ENCODE data around the gene XPC.
"Not testable (repeated sequence)": the region's sequence is repeated elsewhere in the genome, so short reads cannot be mapped to it uniquely, and the experiment has no call there.

DNA sequence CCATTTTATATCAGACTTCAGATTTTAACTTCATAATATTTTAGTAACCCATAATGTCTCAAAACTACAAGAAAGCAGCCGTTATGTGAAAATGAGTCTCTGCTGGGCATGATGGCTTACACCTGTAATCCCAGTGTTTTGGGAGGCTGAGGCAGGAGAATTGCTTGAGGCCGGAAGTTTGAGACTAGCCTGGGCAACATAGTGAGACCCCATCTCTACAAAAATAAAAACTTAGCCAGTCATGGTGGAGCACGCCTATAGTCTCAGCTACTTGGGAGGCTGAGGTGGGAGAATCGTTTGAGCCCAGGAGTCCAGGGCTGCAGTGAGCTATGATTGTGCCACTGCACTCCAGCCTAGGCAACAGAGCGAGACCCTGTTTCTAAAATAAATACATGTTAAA, 68.6 kb downstream of the XPC start:
- TF ChIP-seq, protein P1, sequence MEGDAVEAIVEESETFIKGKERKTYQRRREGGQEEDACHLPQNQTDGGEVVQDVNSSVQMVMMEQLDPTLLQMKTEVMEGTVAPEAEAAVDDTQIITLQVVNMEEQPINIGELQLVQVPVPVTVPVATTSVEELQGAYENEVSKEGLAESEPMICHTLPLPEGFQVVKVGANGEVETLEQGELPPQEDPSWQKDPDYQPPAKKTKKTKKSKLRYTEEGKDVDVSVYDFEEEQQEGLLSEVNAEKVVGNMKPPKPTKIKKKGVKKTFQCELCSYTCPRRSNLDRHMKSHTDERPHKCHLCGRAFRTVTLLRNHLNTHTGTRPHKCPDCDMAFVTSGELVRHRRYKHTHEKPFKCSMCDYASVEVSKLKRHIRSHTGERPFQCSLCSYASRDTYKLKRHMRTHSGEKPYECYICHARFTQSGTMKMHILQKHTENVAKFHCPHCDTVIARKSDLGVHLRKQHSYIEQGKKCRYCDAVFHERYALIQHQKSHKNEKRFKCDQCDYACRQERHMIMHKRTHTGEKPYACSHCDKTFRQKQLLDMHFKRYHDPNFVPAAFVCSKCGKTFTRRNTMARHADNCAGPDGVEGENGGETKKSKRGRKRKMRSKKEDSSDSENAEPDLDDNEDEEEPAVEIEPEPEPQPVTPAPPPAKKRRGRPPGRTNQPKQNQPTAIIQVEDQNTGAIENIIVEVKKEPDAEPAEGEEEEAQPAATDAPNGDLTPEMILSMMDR (IDR thresholded peaks at IDR 0.05; ENCODE audit: poor library complexity, severe bottlenecking), result not testable (repeated sequence)
- TF ChIP-seq TAF1 (IDR thresholded peaks at IDR 0.05; ENCODE audit: low read depth); EZH2 (IDR thresholded peaks at IDR 0.05; ENCODE audit: borderline replicate concordance, insufficient read depth, low read length, poor library complexity, severe bottlenecking); POLR2AphosphoS5 (IDR thresholded peaks at IDR 0.05); EP300 (conservative IDR thresholded peaks at IDR 0.05; ENCODE audit: poor library complexity, severe bottlenecking); MXI1 (conservative IDR thresholded peaks at IDR 0.05; ENCODE audit: poor library complexity, severe bottlenecking); SMC3 (conservative IDR thresholded peaks at IDR 0.05; ENCODE audit: poor library complexity): not testable (repeated sequence)
- TF ChIP-seq, protein P2, sequence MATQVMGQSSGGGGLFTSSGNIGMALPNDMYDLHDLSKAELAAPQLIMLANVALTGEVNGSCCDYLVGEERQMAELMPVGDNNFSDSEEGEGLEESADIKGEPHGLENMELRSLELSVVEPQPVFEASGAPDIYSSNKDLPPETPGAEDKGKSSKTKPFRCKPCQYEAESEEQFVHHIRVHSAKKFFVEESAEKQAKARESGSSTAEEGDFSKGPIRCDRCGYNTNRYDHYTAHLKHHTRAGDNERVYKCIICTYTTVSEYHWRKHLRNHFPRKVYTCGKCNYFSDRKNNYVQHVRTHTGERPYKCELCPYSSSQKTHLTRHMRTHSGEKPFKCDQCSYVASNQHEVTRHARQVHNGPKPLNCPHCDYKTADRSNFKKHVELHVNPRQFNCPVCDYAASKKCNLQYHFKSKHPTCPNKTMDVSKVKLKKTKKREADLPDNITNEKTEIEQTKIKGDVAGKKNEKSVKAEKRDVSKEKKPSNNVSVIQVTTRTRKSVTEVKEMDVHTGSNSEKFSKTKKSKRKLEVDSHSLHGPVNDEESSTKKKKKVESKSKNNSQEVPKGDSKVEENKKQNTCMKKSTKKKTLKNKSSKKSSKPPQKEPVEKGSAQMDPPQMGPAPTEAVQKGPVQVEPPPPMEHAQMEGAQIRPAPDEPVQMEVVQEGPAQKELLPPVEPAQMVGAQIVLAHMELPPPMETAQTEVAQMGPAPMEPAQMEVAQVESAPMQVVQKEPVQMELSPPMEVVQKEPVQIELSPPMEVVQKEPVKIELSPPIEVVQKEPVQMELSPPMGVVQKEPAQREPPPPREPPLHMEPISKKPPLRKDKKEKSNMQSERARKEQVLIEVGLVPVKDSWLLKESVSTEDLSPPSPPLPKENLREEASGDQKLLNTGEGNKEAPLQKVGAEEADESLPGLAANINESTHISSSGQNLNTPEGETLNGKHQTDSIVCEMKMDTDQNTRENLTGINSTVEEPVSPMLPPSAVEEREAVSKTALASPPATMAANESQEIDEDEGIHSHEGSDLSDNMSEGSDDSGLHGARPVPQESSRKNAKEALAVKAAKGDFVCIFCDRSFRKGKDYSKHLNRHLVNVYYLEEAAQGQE (IDR thresholded peaks at IDR 0.05; ENCODE audit: borderline replicate concordance), result not testable (repeated sequence)
